GM21825 (cell line): Measurements from ENCODE around the gene F5.

ENCODE experiments used
- ATAC-seq: cut with Tn5 transposase; IDR thresholded peaks from one replicate; pipeline ENCODE4 v1.9.1; 2021; ENCODE audit warnings: mild to moderate bottlenecking, moderate library complexity; ENCODE audit not compliant: unreplicated experiment

The F5 gene

DNA sequence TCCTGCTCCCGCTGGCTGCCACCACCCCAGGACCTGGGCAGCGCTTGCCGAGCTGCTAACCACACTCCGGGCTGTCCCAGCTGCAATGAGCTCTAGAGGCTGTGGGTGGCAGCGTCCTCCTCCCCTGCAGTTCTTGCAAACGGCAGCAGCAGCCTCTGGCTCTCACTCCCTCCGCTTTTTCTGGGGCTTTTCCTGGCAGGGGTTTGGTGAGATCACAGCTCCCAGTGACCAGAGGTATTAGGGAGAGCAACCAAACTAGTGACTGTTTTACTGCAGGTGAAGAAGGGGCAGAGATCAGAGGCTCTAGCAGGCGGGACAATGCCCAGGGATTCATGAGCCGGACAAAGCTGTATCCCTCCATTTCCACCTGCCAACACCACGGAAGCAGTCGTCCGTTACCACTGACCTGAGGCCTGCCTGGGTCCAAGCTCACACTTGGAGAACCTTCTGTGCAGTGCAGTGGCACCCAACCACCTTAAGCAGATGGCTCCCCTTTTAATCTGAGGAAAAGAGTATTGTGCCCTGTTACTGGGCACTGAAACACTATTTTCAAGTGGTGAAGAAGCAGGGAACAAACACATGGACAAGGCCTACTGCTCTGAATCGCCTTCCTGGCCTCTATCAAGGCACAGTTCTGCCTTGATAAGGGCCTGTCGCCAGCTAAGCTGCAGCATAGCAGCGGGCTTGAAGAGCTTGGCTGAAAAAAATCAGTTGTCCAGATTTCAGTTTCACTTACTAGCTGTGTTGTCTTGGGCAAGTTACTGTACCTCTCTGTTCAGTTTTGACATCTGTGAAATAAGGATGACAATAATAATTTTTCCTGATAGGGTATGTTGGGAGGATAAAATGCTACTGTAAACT lies at the start of gene F5:
Gene F5, minus strand, starts transcription at position 87 of the 861 bp plus-strand sequence. CDS start 95 bp downstream, outside the sequence.
- ATAC-seq = peak; percentile 96

GRCh38 chr1:169634877-169635276 lies 48.6 kb upstream of the F5 start:
- ATAC-seq = no peak

- ATAC-seq = no peak
These were observed 47.9 kb upstream of the F5 start for GRCh38 chr1:169634145-169634544.

- ATAC-seq = no peak
These were observed 45.0 kb upstream of the F5 start for GRCh38 chr1:169631249-169631648.

DNA sequence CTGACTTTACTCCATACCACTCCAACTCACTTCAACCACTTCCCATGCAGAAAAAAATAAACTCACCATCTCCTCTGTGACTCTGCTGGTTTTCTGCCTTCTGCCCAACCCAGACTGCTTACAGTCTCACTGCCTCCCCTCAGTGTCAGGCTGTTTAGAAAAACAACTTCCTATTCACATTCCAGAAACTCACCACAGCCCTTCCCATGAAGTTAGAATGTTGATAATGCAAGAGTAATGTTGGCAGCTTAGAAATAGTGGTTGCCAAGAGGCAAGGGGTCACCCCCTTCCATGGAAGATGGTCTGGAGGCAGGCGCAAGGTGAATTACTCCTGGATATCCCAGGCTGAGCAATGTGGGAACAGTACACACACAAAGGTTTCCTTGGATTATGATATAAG lies 43.7 kb upstream of the F5 start, which contains the start of gene SELP:
Gene SELP, minus strand, starts transcription at position 119 of the 400 bp plus-strand sequence. Its CDS starts 50 bp downstream, at position 69.
- ATAC-seq = no peak

- ATAC-seq = no peak
These were observed 38.6 kb upstream of the F5 start for GRCh38 chr1:169624912-169625311.

DNA sequence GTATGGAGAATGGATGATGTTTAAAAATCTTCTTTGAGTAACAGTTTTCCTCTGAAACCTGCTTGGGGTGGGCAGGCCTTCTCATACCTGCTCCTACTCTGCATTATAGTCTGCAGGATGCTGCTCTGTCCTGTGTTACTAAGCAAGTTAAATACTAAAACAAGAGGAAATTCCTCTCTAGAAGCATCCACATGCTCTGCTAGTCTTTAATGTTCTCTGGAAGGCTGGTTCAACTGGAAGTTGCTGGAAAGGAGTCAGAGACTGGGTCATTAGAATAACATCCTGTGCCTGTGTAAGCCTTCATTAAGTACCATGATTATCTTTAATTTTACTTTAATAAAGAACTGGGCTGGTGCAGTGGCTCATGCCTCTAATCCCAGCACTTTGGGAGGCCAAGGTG lies 37.8 kb upstream of the F5 start:
- ATAC-seq = no peak

GRCh38 chr1:169623132-169623926 lies 37.0 kb upstream of the F5 start:
- no peak for ATAC-seq

- no peak for ATAC-seq
These were observed 34.3 kb upstream of the F5 start for GRCh38 chr1:169620565-169620964.

DNA sequence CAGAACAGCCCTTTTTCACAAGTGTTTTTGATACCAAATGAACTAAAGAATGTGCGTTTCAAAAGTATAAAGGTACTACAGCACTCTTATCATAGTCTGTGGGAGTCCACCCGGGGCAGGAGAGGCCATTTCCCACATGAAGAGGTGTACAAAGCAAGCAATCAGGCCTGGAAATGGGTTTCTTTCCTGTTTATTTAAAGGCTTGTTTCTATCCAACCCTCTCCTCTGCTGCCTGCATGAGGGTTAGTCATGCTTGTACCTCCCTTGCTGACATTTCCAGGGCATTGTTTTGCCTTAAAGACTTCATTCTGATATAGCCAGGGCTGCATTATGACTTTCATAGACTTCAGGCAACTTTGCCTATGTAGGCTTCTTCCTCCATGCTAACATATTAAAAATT lies 32.1 kb upstream of the F5 start:
- no peak for ATAC-seq

- ATAC-seq = no peak
These were observed 29.5 kb upstream of the F5 start for GRCh38 chr1:169615803-169616202.

DNA sequence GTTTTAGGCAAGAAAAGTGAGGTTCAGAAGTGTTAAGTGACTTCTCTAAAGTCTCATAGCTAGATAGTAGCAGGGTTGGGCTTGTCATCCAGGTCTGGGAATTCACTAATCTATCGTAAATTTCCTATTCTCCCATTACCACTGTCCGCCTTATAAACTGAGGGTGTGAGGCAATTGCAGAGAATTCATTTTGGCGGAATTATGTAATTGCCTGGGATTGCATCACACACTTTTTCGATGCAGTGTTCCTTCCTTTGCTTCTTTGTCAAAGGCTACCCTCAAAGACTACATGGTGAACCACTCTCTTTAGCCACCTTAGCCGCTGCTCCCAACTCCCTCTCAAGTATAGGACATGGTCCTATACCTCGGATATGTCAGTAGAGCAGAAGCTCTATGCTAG lies 24.6 kb upstream of the F5 start:
- no peak for ATAC-seq

DNA sequence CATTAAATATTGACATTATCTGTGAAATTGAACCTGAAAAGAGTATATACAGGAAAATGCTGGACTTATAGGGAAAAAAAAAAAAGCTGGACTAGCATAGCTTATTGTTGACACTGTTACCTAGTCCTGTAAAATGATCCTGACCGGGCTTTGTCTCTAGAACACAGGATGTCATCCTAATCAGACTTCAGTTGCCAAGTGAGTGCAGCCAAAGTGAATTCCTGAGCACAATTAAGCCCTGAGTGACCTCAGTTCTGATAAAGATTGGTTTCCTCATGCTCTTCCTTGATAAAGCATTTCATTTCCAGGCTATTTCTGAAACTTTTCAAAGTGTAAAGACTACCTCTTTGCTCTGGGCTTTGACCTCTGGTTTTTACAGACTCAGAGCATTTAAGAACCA lies 23.8 kb upstream of the F5 start:
- no peak for ATAC-seq

DNA sequence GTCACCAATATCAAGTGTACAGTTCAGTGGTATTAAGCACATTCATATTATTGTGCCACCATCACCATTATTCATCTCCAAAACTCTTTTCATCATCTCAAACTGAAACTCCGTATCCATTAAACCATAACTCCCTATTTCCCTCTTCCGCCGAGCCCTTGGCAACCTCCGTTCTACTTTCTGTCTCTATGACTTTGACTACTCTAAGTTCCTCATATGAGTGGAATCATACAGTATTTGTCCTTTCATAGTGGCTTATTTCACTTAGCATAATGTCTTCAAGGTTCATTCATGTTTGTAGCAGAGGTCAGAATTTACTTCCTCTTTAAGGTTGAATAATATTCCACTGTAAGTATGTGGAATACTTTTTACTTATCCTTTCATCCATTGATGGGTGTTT lies 21.9 kb upstream of the F5 start:
- no peak for ATAC-seq

DNA sequence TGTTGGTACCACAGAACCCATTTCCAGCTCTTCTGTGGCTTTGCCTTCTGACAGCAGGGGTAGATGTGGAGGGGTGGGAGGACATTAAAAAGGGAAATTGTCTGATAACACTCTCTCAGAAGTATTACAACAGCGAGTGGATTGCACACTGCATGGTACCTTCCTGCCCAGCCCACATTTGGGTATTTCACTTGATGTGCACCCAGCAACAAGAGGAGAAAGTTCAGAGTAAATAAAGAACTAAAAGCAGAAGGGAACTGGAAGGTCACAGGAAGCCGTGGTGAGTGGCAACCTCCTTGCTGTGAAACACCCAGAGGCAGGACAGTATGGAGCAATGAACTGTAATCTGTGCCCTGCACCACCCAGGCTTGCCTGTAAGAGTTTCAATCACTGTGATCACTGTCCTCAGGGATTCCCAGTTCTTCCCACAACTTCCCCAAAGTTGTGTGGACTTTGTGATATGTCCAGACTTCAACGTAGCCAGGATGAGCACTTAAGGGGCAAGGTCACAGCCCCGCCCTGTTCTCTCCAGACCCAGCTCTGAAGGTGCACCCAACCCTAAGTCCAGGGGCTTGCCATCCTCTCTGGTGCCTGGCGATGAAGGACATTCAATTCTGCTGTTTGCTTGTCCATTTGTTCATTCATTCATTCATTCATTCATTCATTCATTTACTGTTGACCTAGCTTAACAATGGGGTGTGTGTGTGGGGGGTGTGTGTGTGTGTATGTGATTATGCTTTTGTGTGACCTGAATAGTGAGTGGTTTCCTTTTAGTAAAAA lies 18.7 kb upstream of the F5 start:
- ATAC-seq = peak; percentile 59

- no peak for ATAC-seq
These were observed 15.0 kb upstream of the F5 start for GRCh38 chr1:169601096-169601881.

DNA sequence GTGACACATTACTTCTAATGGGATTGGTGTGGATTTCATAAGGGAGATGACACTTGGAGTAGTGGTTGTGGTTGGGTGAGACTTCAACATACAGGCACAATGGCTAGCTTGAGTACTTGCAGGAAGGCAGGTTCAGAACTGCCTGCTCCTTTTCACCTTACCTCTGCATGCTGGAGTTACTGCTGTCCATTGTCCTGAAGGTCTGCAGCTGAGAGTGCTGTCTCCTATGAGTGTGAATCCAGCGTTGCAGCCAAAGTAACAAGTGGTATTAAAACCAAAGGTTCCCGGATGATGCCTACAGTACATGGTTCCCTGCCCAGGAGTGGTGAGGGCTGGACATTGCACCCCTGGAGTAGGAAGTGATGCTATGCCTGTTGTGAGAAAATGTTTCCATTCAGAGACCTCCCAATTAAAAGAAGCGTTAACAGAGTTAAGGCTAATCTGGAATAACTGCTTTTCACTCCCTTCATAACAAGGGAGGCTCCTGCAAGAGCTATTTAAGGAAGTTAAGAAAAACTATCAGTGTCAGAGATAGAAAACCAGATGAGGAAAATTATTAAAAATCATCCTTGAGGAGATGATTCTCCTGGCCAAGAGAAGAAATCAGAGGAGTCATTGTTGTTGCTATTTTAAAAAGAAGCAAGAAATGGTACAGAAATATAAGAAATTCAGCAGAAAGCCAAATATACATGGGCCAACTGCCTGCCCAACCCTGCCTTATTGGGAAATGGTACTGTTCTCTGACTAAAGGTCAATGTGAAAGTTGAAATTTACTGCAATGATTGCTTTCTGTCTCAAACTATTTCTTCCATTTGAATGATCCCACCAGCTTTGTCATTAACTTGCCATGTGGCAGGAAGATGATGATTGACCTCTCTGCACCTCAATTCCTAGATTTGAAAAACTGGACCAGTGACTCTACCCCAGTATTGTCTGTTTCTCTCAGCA lies 9.8 kb upstream of the F5 start:
- no peak for ATAC-seq

- ATAC-seq = peak; percentile 70
These were observed 8.1 kb upstream of the F5 start for GRCh38 chr1:169594391-169594790.

DNA sequence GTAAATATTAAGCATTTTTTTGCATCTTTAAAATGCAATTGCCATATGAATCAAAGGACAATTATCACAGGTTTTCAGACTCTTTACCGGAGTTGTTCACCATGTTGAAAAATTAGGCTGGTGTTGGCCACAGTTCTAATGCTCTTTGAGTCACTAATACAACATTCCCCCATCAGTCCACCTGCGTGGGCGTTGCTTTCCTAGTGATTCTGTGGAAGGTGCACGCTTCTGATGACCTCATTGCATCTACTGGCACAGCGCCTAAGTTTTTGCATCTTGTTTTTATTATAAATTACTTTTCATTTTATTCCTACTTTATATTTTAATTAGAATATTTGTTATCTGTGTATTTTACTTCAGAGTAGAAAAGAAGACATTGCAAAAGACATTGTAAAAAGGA lies 4.7 kb upstream of the F5 start:
- no peak for ATAC-seq
